ENCODE measurements around the gene HLF.

Gene HLF

GRCh38 chr17:55271223-55271571 lies 6.4 kb downstream of the HLF start:
- TF ChIP-seq TAF1 (IDR thresholded peaks at IDR 0.05; ENCODE audit: low read depth) (no peak), USF1 (IDR thresholded peaks at IDR 0.05) (no peak), CEBPB (IDR thresholded peaks at IDR 0.05) (no peak), ZBTB7A (IDR thresholded peaks at IDR 0.05; ENCODE audit: low read depth) (no peak), TCF12 (IDR thresholded peaks at IDR 0.05; ENCODE audit: low read depth) (no peak), NFIC (IDR thresholded peaks at IDR 0.05) (no peak), RAD21 (IDR thresholded peaks at IDR 0.05; ENCODE audit: low read depth) (no peak), CREB1 (IDR thresholded peaks at IDR 0.05; ENCODE audit: low read depth) (no peak), FOXM1 (IDR thresholded peaks at IDR 0.05; ENCODE audit: borderline replicate concordance, low read depth) (no peak), REST (IDR thresholded peaks at IDR 0.05; ENCODE audit: low read depth) (no peak), EGR1 (IDR thresholded peaks at IDR 0.05) (no peak), YY1 (IDR thresholded peaks at IDR 0.05; ENCODE audit: low read depth) (no peak), TEAD4 (IDR thresholded peaks at IDR 0.05) (no peak), EP300 (IDR thresholded peaks at IDR 0.05; ENCODE audit: borderline replicate concordance) (no peak)
- TF ChIP-seq, protein P1, sequence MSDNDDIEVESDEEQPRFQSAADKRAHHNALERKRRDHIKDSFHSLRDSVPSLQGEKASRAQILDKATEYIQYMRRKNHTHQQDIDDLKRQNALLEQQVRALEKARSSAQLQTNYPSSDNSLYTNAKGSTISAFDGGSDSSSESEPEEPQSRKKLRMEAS (IDR thresholded peaks at IDR 0.05) = no peak

DNA sequence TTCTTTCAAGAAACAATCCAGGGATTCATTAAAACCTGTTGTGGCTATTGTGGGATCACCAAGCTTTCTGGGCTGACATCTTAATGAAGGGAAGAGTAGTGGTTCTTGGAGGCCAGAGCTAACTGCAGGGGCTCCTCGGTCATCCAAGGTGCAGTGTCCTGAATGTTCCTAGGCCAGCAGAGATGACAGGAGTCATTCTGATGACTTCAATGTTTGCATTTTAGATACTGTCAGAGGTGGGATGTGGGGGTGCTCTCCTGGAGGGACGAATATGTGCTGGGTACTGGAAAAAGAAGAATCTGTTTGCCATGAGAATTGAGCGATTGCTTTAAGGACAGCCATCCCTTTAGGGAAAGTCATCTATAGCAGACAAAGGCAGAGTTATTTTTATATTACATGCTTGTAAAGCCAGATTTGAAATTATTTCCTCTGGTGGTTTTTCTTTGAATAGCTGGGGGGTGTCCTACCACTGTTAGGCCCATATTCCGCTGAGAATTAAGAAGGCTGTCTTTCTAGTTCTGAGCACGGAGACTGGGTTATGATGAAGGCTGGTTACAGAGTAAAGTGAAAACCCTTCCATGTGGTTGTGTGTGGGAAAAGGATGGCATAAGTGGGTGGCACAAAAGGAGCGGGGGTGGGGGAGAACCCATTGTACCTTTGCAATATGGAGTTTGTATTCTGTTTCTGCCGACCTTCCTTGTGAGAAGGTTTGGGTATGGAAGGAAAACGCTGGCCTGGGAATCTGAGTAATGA lies 7.4 kb downstream of the HLF start:
- TF ChIP-seq RAD21 (IDR thresholded peaks at IDR 0.05; ENCODE audit: low read depth) (no peak), TCF12 (IDR thresholded peaks at IDR 0.05; ENCODE audit: low read depth) (no peak)

GRCh38 chr17:55272711-55273578 lies 8.2 kb downstream of the HLF start:
- TF ChIP-seq, protein P1 (IDR thresholded peaks at IDR 0.05) = no peak
- TF ChIP-seq USF1 (IDR thresholded peaks at IDR 0.05) (no peak), CEBPB (IDR thresholded peaks at IDR 0.05) (no peak), YY1 (IDR thresholded peaks at IDR 0.05; ENCODE audit: low read depth) (no peak), TAF1 (IDR thresholded peaks at IDR 0.05; ENCODE audit: low read depth) (no peak), ZBTB7A (IDR thresholded peaks at IDR 0.05; ENCODE audit: low read depth) (no peak), CREB1 (IDR thresholded peaks at IDR 0.05; ENCODE audit: low read depth) (no peak), TEAD4 (IDR thresholded peaks at IDR 0.05) (no peak), FOXM1 (IDR thresholded peaks at IDR 0.05; ENCODE audit: borderline replicate concordance, low read depth) (no peak), NFIC (IDR thresholded peaks at IDR 0.05) (no peak), RAD21 (IDR thresholded peaks at IDR 0.05; ENCODE audit: low read depth) (no peak), REST (IDR thresholded peaks at IDR 0.05; ENCODE audit: low read depth) (no peak), EGR1 (IDR thresholded peaks at IDR 0.05) (no peak)

DNA sequence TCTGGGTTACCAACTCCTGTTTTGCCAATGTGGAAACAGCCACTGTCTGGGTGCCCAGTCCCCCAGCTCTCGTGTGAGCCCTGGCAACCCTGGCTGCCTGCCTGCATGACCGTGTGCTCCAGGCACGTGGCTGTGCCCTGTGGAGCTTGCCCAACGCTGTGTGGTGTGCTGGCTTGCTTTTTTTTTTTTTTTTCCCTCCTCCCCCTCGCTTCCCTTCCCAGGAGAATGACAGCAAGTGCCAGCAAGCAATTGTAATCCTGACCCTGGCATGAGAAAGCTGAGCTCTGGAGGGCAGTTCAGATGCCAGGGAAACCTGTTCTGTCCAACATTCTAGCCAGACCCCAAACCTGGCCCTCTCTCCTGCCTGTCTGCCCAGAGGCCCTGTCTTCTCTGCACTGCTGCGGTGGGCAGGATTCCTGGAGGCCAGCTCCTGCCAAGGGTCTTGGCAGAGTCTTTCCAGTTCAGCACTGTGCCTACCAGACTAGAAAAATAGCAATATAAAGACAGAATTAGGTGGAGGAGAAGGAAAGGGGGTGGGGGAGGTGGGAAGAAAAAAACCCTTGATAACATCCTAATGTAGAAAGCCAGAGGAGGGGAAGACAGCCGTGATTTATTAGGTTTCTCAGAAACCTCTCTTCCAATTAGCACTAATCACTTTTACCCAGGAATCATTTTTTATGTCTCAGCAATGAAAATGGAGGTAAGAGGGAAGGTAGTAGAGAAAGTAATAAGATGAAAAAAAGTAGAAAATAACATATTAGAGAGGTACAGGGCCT lies 9.0 kb downstream of the HLF start:
- TF ChIP-seq ZBTB7A (IDR thresholded peaks at IDR 0.05; ENCODE audit: low read depth) = no peak
- peak; percentile 47; the same call in 1 of the 2 replicates for TF ChIP-seq USF1 (IDR thresholded peaks at IDR 0.05)
- no peak for TF ChIP-seq YY1 (IDR thresholded peaks at IDR 0.05; ENCODE audit: low read depth)
- TF ChIP-seq REST (IDR thresholded peaks at IDR 0.05; ENCODE audit: low read depth) = no peak
- TF ChIP-seq, protein P1 (IDR thresholded peaks at IDR 0.05) = peak; percentile 87
